Stimulated activated naive CD8-positive, alpha-beta T cell treated with anti-CD3 and anti-CD28 coated beads, Interleukin-15, Interleukin-2, amounts not matched to agents 100 U/mL and 50 U/mL, for 24 hours (primary cell): ENCODE data around the gene DAP3.
A peak's percentile ranks its signal among the peaks of the same experiment; 100 is the strongest.
"Not testable (repeated sequence)": the region's sequence is repeated elsewhere in the genome, so short reads cannot be mapped to it uniquely, and the experiment has no call there.

Source experiments
- ATAC-seq: fragments of 150-1000 bp; cut with Tn5 transposase; one replicate; pipeline ENCODE4 v1.10.0; 2021
- DNase-seq: peaks from one replicate; pipeline ENCODE4 v3.0.0; 2021

DAP3 gene

GRCh38 chr1:155689081-155689607 lies at the start of gene DAP3:
TSS of gene DAP3 (plus strand) at chr1:155689091. CDS start at chr1:155709780, 20,689 bp downstream.
- not testable (repeated sequence) for DNase-seq, ATAC-seq

- ATAC-seq (no peak), DNase-seq (no peak)
Observed at GRCh38 chr1:155640367-155640766, 48.5 kb upstream of the DAP3 start.

- ATAC-seq, DNase-seq: not testable (repeated sequence)
Observed at GRCh38 chr1:155642559-155643180, 46.2 kb upstream of the DAP3 start.

GRCh38 chr1:155643230-155643629 lies 45.7 kb upstream of the DAP3 start:
- ATAC-seq (no peak), DNase-seq (no peak)

GRCh38 chr1:155645034-155645598 lies 43.8 kb upstream of the DAP3 start:
- ATAC-seq: no peak

GRCh38 chr1:155645648-155646047 lies 43.2 kb upstream of the DAP3 start:
- DNase-seq: no peak
- ATAC-seq: no peak

More at GRCh38 chr1:155645034-155645598, 43.8 kb upstream of the DAP3 start:
- DNase-seq: no peak

GRCh38 chr1:155646307-155646706 lies 42.6 kb upstream of the DAP3 start:
- no peak for ATAC-seq
- no peak for DNase-seq

GRCh38 chr1:155648207-155649147 lies 40.4 kb upstream of the DAP3 start:
- peak; percentile 59 for ATAC-seq

GRCh38 chr1:155649676-155650075 lies 39.2 kb upstream of the DAP3 start:
- DNase-seq (no peak), ATAC-seq (no peak)

More at GRCh38 chr1:155648207-155649147, 40.4 kb upstream of the DAP3 start:
- no peak for DNase-seq

- DNase-seq: no peak
- no peak for ATAC-seq
Observed at GRCh38 chr1:155650231-155650757, 38.6 kb upstream of the DAP3 start.

GRCh38 chr1:155651861-155652661 lies 36.8 kb upstream of the DAP3 start:
- DNase-seq: no peak
- ATAC-seq: no peak

- DNase-seq (no peak), ATAC-seq (no peak)
Observed at GRCh38 chr1:155652951-155653350, 35.9 kb upstream of the DAP3 start.

- ATAC-seq: no peak
- DNase-seq: no peak
Observed at GRCh38 chr1:155657463-155657862, 31.4 kb upstream of the DAP3 start.

GRCh38 chr1:155661239-155661638 lies 27.7 kb upstream of the DAP3 start:
- not testable (repeated sequence) for ATAC-seq

GRCh38 chr1:155669233-155670162 lies 19.4 kb upstream of the DAP3 start:
- DNase-seq (no peak), ATAC-seq (no peak)

More at GRCh38 chr1:155661239-155661638, 27.7 kb upstream of the DAP3 start:
- DNase-seq: not testable (repeated sequence)

- ATAC-seq: no peak
- DNase-seq: no peak
Observed at GRCh38 chr1:155671750-155672149, 17.1 kb upstream of the DAP3 start.

- no peak for ATAC-seq
- no peak for DNase-seq
Observed at GRCh38 chr1:155673003-155673402, 15.9 kb upstream of the DAP3 start.

GRCh38 chr1:155678027-155678426 lies 10.9 kb upstream of the DAP3 start:
- ATAC-seq: no peak
- DNase-seq: no peak

GRCh38 chr1:155678992-155679391 lies 9.9 kb upstream of the DAP3 start:
- DNase-seq, ATAC-seq: not testable (repeated sequence)

GRCh38 chr1:155680531-155680930 lies 8.4 kb upstream of the DAP3 start:
- no peak for ATAC-seq
- no peak for DNase-seq
